ENCODE data around the gene TLCD3B. TPM values are rescaled to one million over a fixed set of nuclear protein-coding genes. Genes with fewer than 3 reads are reported as not detected.
A peak's percentile ranks its signal among the peaks of the same experiment; 100 is the strongest.

TLCD3B gene
- polyA plus RNA-seq, 1 donor from 2014 or later, result 18.9 TPM

DNA sequence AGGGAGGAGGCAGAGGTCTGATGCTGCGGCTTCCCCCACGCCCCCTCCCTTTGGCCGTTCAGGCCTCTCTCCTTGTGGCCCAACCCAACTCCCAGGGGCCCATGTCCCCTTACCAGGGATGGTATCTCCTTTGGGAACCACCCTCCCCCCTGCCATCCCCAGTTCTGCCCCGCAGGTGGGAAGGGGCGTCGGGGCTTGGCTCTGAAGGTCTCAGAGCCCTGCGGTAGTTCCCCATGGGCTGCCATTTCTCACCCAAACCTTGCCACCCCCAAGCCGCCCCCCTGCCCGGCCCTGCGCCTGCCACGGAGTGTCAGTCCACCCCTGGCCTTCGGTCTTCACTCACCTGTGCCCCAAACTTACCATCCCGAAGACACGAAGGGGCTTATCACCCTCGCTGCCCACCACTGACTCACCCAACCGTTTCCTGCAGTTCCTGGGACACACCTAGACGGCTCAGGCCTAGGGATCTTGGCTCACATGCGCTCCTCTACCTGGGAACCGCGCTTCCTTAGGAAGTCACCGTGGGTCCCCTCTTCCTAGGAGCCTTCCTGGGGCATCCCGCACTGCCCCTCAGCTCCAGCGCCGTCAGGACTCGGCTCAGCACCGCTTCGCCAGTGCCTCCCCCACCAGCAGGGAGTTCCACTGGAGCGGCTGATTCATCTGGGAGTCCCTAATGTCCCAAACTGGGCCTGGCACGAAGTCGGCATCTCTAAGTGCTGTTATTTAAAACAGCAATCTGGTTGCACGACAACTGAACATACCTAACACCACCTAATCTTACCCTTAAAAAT is 19.2 kb downstream of the TLCD3B start:
- Histone ChIP-seq H3K79me2 (replicated peaks; ENCODE audit: insufficient read depth, low read length) (no peaks in the 10 kb centered on the region), H3K9me2 (ENCODE audit: insufficient read depth, low read length) (no peaks in the 10 kb centered on the region), H3K9me3 (ENCODE audit: low read length) (no peaks in the 10 kb centered on the region), H3K27me3 (ENCODE audit: insufficient read depth, low read depth, low read length) (no peaks in the 10 kb centered on the region), H4K20me1 (ENCODE audit: insufficient read depth) (no peaks in the 10 kb centered on the region), H2AFZ (ENCODE audit: low read depth, low read length) (no peak overlapping the region), H3K36me3 (ENCODE audit: insufficient read depth, low read length) (no peaks in the 10 kb centered on the region), H3K4me3 (ENCODE audit: low read length) (peak overlapping the region; percentile 82), H3F3A (ENCODE audit: insufficient read depth, low read length, poor library complexity, severe bottlenecking) (no peaks in the 10 kb centered on the region), H3K27ac (ENCODE audit: low read length) (no peak overlapping the region), H3K9ac (ENCODE audit: low read length) (peak overlapping the region; percentile 62), H3K4me2 (ENCODE audit: low read length) (no peak overlapping the region)
- no peak for TF ChIP-seq TAF1 (IDR thresholded peaks at IDR 0.05; ENCODE audit: low read depth)

DNA sequence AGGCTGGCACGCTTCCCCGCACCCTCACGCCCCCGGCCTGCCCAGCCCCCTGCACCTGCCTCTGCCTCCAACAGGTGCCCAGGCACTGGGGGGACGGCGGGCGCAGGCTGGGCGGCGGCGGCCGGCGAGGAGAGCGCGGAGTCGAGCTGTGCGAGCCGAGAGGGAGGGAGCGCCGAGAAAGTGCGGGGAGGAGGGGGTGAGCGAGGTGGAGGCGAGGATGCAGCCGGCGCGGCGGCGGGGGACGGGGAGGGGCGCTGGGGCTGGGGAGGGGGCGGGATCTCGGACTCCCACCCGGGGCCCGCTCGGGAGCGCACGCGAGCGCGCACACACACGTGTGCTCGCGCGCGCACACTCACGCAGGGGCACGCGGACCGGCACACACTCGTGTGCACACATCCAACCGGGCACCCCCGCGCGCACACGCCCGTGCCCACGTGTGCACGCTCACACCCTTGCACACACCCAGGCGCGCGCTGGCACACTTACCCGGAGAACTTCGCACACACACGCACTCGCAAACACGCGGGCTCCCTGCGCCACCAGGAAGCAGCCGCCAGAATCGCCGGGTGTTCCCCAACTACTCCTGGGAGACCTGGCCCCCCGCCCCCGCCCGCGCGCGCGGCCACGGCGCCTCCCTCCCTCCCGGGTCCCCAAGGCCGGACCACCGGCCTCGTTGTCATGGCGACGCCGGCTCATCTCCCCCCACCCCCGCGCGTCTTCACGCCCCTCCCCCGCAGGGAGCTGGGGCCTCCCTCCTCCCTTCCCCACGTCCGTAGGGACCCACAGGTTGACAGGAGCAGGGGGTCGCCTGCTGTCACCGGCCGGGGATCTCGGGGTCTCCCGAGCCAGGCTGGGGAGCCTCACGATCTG is 20.0 kb downstream of the TLCD3B start, which contains the start of gene DOC2A:
TSS of gene DOC2A (minus strand) at position 184 of the 870 bp plus-strand sequence. CDS start 805 bp downstream, outside the sequence.
- Histone ChIP-seq H3K27me3 (ENCODE audit: insufficient read depth, low read depth, low read length) (no peaks in the 10 kb centered on the region), H3K4me3 (ENCODE audit: low read length) (peak within 1 kb of the TSS; percentile 82), H3K36me3 (ENCODE audit: insufficient read depth, low read length) (no peaks in the 10 kb centered on the region), H3F3A (ENCODE audit: insufficient read depth, low read length, poor library complexity, severe bottlenecking) (no peaks in the 10 kb centered on the region), H3K27ac (ENCODE audit: low read length) (no peak within 1 kb of the TSS), H4K20me1 (ENCODE audit: insufficient read depth) (no peaks in the 10 kb centered on the region), H3K4me2 (ENCODE audit: low read length) (peak within 1 kb of the TSS; percentile 53), H2AFZ (ENCODE audit: low read depth, low read length) (peak within 1 kb of the TSS; percentile 49), H3K79me2 (replicated peaks; ENCODE audit: insufficient read depth, low read length) (no peaks in the 10 kb centered on the region), H3K9me2 (ENCODE audit: insufficient read depth, low read length) (no peaks in the 10 kb centered on the region), H3K9ac (ENCODE audit: low read length) (peak within 1 kb of the TSS; percentile 62), H3K9me3 (ENCODE audit: low read length) (no peaks in the 10 kb centered on the region)
- TF ChIP-seq POLR2AphosphoS5 (IDR thresholded peaks at IDR 0.05), result peak; percentile 5
- no peak for TF ChIP-seq EZH2 (IDR thresholded peaks at IDR 0.05; ENCODE audit: borderline replicate concordance, insufficient read depth, low read length, poor library complexity, severe bottlenecking)
- no peak for TF ChIP-seq SMC3 (conservative IDR thresholded peaks at IDR 0.05; ENCODE audit: poor library complexity)
- TF ChIP-seq TAF1 (IDR thresholded peaks at IDR 0.05; ENCODE audit: low read depth), result peak; percentile 24
- no peak for TF ChIP-seq RAD21 (conservative IDR thresholded peaks at IDR 0.05)
- TF ChIP-seq, protein P1, sequence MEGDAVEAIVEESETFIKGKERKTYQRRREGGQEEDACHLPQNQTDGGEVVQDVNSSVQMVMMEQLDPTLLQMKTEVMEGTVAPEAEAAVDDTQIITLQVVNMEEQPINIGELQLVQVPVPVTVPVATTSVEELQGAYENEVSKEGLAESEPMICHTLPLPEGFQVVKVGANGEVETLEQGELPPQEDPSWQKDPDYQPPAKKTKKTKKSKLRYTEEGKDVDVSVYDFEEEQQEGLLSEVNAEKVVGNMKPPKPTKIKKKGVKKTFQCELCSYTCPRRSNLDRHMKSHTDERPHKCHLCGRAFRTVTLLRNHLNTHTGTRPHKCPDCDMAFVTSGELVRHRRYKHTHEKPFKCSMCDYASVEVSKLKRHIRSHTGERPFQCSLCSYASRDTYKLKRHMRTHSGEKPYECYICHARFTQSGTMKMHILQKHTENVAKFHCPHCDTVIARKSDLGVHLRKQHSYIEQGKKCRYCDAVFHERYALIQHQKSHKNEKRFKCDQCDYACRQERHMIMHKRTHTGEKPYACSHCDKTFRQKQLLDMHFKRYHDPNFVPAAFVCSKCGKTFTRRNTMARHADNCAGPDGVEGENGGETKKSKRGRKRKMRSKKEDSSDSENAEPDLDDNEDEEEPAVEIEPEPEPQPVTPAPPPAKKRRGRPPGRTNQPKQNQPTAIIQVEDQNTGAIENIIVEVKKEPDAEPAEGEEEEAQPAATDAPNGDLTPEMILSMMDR (IDR thresholded peaks at IDR 0.05; ENCODE audit: poor library complexity, severe bottlenecking), result no peak
- TF ChIP-seq, protein P2, sequence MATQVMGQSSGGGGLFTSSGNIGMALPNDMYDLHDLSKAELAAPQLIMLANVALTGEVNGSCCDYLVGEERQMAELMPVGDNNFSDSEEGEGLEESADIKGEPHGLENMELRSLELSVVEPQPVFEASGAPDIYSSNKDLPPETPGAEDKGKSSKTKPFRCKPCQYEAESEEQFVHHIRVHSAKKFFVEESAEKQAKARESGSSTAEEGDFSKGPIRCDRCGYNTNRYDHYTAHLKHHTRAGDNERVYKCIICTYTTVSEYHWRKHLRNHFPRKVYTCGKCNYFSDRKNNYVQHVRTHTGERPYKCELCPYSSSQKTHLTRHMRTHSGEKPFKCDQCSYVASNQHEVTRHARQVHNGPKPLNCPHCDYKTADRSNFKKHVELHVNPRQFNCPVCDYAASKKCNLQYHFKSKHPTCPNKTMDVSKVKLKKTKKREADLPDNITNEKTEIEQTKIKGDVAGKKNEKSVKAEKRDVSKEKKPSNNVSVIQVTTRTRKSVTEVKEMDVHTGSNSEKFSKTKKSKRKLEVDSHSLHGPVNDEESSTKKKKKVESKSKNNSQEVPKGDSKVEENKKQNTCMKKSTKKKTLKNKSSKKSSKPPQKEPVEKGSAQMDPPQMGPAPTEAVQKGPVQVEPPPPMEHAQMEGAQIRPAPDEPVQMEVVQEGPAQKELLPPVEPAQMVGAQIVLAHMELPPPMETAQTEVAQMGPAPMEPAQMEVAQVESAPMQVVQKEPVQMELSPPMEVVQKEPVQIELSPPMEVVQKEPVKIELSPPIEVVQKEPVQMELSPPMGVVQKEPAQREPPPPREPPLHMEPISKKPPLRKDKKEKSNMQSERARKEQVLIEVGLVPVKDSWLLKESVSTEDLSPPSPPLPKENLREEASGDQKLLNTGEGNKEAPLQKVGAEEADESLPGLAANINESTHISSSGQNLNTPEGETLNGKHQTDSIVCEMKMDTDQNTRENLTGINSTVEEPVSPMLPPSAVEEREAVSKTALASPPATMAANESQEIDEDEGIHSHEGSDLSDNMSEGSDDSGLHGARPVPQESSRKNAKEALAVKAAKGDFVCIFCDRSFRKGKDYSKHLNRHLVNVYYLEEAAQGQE (IDR thresholded peaks at IDR 0.05; ENCODE audit: borderline replicate concordance), result peak; percentile 62
- peak; percentile 86 for TF ChIP-seq MXI1 (conservative IDR thresholded peaks at IDR 0.05; ENCODE audit: poor library complexity, severe bottlenecking)
- no peak for TF ChIP-seq EP300 (conservative IDR thresholded peaks at IDR 0.05; ENCODE audit: poor library complexity, severe bottlenecking)

All from neural cell (in vitro differentiated cells).